Ectodermal cell (in vitro differentiated cells): ENCODE results near the gene ITPRIP.

Experiments used
- H3K27ac ChIP-seq: 2 replicates; pipeline ENCODE4 v1.7.0; 2013; ENCODE audit warnings: mild to moderate bottlenecking, low read depth, low read length; ENCODE audit not compliant: insufficient read depth, poor library complexity, severe bottlenecking
- H3K27me3 ChIP-seq: 2 replicates; pipeline ENCODE4 v1.7.0; 2013; ENCODE audit warnings: mild to moderate bottlenecking, low read length; ENCODE audit not compliant: insufficient read depth, control insufficient read depth, poor library complexity, severe bottlenecking
- H3K36me3 ChIP-seq: one replicate; pipeline ENCODE4 v1.7.0; 2013; ENCODE audit warnings: low read length; ENCODE audit not compliant: control insufficient read depth, insufficient read depth
- H3K4me1 ChIP-seq: one replicate; pipeline ENCODE4 v1.7.0; 2013; ENCODE audit warnings: low read length; ENCODE audit not compliant: control insufficient read depth, insufficient read depth
- H3K4me3 ChIP-seq: 2 replicates; pipeline ENCODE4 v1.7.0; 2013; ENCODE audit warnings: low read depth, low read length, control low read depth; ENCODE audit not compliant: insufficient read depth
- H3K9me3 ChIP-seq: 2 replicates; pipeline ENCODE4 v1.7.0; 2013; ENCODE audit warnings: mild to moderate bottlenecking, low read length, moderate library complexity; ENCODE audit not compliant: control insufficient read depth
- WGBS, 2 experiments: methylation state at CpG; one replicate each; pipeline ENCODE4 v1.1.7; 2013; ENCODE audit warnings: missing lambda C conversion rate in 2 of 2; 5-methylcytosine and 5-hydroxymethylcytosine counted together

Gene ITPRIP

GRCh38 chr10:104353325-104354048 is 15.2 kb upstream of the ITPRIP start, which contains the start of gene CFAP58:
TSS of gene CFAP58 (plus strand) at chr10:104353833. CDS start at chr10:104353898, 65 bp downstream.
- H3K36me3 ChIP-seq = no peaks in the 10 kb centered on the region
- no peaks in the 10 kb centered on the region for H3K9me3 ChIP-seq
- peaks cover 27% of the 10 kb centered on the region for H3K27me3 ChIP-seq
- 21% methylated on average over 43 of the region's 43 CpGs for WGBS, 2 experiments
- H3K27ac ChIP-seq = no peak within 1 kb of the TSS
- peaks cover 4% of the 10 kb centered on the region for H3K4me1 ChIP-seq
- no peak within 1 kb of the TSS for H3K4me3 ChIP-seq

GRCh38 chr10:104351919-104352318 is 13.7 kb upstream of the ITPRIP start:
- 98 to 100% methylated on average over 1 of the region's 1 CpG for WGBS, 2 experiments
- H3K4me3 ChIP-seq = no peak overlapping the region
- H3K27me3 ChIP-seq = peaks cover 27% of the 10 kb centered on the region
- no peaks in the 10 kb centered on the region for H3K36me3 ChIP-seq
- no peak overlapping the region for H3K27ac ChIP-seq
- H3K4me1 ChIP-seq = peaks cover 4% of the 10 kb centered on the region
- H3K9me3 ChIP-seq = no peaks in the 10 kb centered on the region

DNA sequence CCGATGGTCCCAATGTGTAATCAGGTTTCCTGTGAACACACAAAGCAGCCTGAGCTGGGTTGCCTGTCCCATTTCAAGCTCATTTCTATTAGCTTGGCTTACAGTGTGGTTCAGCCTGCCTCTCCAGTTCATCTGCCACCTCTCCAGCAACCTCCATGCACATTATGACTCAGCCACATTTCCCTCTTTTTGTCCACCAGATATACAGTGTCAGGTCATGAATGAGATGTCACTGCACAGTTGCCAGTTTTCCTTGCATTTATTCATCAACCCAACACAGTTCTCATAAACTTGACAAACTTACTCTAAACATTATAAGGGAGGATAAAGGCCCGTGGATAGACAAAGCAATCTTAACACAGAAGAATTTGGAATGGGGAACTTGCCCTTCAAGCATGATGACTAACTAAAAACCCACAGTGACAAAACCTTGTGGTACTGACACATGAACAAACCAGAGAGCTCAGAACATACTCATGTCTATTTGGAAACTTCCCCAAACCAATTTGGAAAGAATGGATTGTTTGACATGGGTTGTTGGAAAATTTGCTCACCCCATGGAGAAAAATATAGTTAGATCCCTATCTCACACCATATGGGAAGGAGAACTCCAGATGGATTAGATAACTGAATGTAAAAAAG is 12.9 kb upstream of the ITPRIP start:
- H3K36me3 ChIP-seq = no peaks in the 10 kb centered on the region
- peaks cover 4% of the 10 kb centered on the region for H3K4me1 ChIP-seq
- no peak overlapping the region for H3K27ac ChIP-seq
- H3K4me3 ChIP-seq = no peak overlapping the region
- H3K9me3 ChIP-seq = no peaks in the 10 kb centered on the region
- WGBS, 2 experiments = 83% methylated on average over 2 of the region's 2 CpGs
- H3K27me3 ChIP-seq = peaks cover 27% of the 10 kb centered on the region

DNA sequence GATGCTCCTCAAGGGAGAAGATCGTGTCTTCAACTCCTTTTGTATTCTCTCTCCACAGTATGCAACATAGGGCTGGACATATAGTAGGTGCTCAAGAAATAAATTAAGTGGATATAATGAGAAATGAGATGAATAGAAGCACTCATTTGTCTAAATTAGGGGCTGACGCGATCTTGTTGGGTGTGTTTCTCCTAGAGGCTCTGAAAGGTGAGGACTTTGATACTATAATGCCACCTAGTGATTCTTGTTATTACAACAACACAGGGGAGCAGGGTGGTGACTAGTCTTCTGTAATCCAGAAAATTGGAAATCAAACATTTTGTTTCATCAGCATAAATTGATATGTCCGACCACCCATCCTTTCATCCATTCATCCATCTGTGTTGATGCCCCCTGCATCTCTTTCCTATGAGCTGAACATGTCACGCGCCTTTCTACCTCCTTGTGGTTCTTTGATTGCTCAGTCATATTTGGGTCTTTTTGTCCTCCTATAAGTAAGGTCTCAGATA is 11.9 kb upstream of the ITPRIP start:
- 50 to 52% methylated on average over 6 of the region's 6 CpGs for WGBS, 2 experiments
- peaks cover 4% of the 10 kb centered on the region for H3K4me1 ChIP-seq
- H3K36me3 ChIP-seq = no peaks in the 10 kb centered on the region
- peaks cover 24% of the 10 kb centered on the region for H3K27me3 ChIP-seq
- H3K4me3 ChIP-seq = no peak overlapping the region
- H3K27ac ChIP-seq = no peak overlapping the region
- H3K9me3 ChIP-seq = no peaks in the 10 kb centered on the region

DNA sequence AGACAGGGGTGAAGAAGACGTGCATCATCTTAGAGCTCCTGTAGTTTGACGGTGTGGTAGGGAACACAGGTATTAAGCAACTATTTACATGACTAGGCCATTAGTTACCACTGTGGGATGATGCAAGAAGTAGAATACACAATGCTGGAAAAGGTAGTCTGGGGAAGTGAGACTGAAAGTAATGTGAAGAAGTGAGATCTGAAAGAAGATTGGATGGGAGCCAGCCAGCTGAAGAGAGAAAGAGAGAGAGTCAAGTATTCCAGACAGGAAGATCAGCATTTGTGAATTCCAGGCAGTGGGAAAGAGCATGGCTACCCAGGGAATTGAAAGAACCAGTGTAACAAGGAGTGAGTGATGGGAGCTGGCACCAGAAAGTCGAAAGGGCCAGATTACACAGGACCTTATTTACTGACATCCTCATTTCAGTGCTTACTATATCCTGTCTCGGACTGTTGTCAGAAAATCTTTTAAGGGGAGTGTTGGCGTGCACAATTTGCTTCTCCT is 11.4 kb upstream of the ITPRIP start:
- Histone ChIP-seq H3K36me3 (no peaks in the 10 kb centered on the region), H3K27ac (no peak overlapping the region), H3K27me3 (peaks cover 19% of the 10 kb centered on the region), H3K4me3 (no peak overlapping the region), H3K4me1 (peaks cover 4% of the 10 kb centered on the region), H3K9me3 (no peaks in the 10 kb centered on the region)
- WGBS, 2 experiments = 67 to 69% methylated on average over 5 of the region's 5 CpGs

DNA sequence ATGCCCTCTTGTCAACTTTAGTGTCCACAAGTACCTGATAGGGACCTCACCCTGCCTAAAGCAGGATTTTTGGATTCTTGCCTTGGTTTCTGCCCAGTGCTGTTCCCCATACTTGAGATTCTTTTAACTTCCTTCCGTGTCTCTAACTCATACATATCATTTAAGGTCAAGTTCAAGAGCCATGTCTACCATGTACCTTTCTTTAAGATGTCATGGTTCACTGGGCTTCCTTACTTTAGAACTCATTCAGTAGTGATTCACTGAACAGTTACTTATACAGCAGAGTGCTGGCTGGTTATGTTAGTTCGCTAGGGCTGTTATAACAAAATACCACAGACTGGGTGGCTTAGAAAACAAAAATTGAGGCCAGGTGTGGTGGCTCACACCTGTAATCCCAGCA is 10.3 kb upstream of the ITPRIP start:
- WGBS, 2 experiments = 91 to 94% methylated on average over 2 of the region's 2 CpGs
- H3K4me3 ChIP-seq = no peak overlapping the region
- H3K36me3 ChIP-seq = no peaks in the 10 kb centered on the region
- H3K9me3 ChIP-seq = no peaks in the 10 kb centered on the region
- H3K27ac ChIP-seq = no peak overlapping the region
- peaks cover 8% of the 10 kb centered on the region for H3K27me3 ChIP-seq
- peaks cover under 1% of the 10 kb centered on the region for H3K4me1 ChIP-seq

DNA sequence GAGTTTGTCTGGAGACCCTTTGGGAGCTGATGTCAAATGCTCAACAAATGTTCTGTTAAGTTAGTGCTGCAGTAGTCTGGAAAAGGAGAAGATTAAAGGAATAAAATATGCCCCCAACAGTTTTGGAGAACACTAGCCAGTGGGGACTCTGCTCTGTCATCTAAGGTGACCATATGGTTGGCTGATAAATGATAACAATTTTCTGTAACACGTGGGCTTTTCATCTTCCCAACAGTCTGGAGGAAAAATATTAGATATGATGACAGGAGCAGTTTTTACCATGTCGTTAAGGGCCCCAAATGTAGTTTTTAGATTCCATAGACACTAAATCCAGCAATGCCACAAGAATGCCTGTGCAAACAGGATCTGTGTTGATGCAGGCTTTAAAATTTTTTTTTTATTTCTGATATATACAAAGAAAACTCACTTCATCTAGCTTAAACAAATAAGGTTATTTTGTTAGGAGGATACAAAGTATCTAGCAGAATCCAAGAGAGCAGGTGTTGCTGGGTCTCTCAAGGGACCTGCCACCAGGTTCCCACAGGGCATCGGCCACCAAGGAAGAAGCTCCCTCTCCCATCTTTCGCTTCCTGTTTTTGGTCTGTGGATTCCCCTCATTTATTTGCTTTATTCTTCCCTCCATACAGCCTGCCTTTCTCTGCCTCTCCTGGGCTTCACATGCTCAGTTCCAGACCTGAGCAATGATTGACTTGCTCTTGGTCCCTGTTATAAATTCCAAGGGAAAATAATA is 9.2 kb upstream of the ITPRIP start:
- H3K9me3 ChIP-seq = no peaks in the 10 kb centered on the region
- peaks cover 3% of the 10 kb centered on the region for H3K27me3 ChIP-seq
- no peak overlapping the region for H3K4me3 ChIP-seq
- H3K4me1 ChIP-seq = no peaks in the 10 kb centered on the region
- H3K27ac ChIP-seq = no peak overlapping the region
- no peaks in the 10 kb centered on the region for H3K36me3 ChIP-seq
- WGBS, 2 experiments = 92 to 96% methylated on average over 4 of the region's 4 CpGs

- 84 to 87% methylated on average over 4 of the region's 4 CpGs for WGBS, 2 experiments
- H3K27ac ChIP-seq = no peak overlapping the region
- no peaks in the 10 kb centered on the region for H3K27me3 ChIP-seq
- H3K9me3 ChIP-seq = no peaks in the 10 kb centered on the region
- no peak overlapping the region for H3K4me3 ChIP-seq
- H3K36me3 ChIP-seq = no peaks in the 10 kb centered on the region
- H3K4me1 ChIP-seq = no peaks in the 10 kb centered on the region
Measured at GRCh38 chr10:104345941-104346340, 7.7 kb upstream of the ITPRIP start.

DNA sequence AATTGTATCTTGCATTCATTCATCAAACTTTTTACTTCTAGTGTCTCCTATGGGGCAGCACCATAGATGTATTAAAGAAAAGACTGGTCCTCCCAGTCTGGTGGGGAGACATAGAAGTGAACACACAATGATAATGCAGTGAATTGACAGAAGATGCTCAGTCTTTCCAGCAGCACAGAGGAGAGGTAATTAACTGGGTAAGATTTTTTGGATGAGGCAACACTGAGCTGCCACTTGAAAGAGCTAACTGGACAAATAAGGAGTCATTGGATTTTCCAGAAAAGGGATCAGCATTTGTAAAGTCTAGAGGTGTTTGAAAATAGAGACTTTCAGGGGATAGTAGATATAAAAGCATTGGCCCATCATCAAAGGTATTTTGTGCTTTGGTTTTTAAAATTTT is 7.2 kb upstream of the ITPRIP start:
- H3K36me3 ChIP-seq = no peaks in the 10 kb centered on the region
- H3K4me3 ChIP-seq = no peak overlapping the region
- H3K27me3 ChIP-seq = peaks cover 4% of the 10 kb centered on the region
- no peak overlapping the region for H3K27ac ChIP-seq
- no peaks in the 10 kb centered on the region for H3K9me3 ChIP-seq
- no peaks in the 10 kb centered on the region for H3K4me1 ChIP-seq

GRCh38 chr10:104344219-104344618 is 6.0 kb upstream of the ITPRIP start:
- 80 to 100% methylated on average over 1 of the region's 1 CpG for WGBS, 2 experiments
- no peak overlapping the region for H3K27ac ChIP-seq
- H3K9me3 ChIP-seq = no peaks in the 10 kb centered on the region
- no peaks in the 10 kb centered on the region for H3K4me1 ChIP-seq
- H3K36me3 ChIP-seq = no peaks in the 10 kb centered on the region
- peaks cover 16% of the 10 kb centered on the region for H3K27me3 ChIP-seq
- no peak overlapping the region for H3K4me3 ChIP-seq
